ENCODE measurements around the gene AHNAK. TPM values are rescaled to one million over a fixed set of nuclear protein-coding genes. Genes with fewer than 3 reads are reported as not detected.
A peak's percentile ranks its signal among the peaks of the same experiment; 100 is the strongest.
"Not testable (repeated sequence)": the region's sequence is repeated elsewhere in the genome, so short reads cannot be mapped to it uniquely, and the experiment has no call there.

The AHNAK gene
- total and polyA plus RNA-seq, 2 experiments from 2014 or later: 167 to 548 TPM

DNA sequence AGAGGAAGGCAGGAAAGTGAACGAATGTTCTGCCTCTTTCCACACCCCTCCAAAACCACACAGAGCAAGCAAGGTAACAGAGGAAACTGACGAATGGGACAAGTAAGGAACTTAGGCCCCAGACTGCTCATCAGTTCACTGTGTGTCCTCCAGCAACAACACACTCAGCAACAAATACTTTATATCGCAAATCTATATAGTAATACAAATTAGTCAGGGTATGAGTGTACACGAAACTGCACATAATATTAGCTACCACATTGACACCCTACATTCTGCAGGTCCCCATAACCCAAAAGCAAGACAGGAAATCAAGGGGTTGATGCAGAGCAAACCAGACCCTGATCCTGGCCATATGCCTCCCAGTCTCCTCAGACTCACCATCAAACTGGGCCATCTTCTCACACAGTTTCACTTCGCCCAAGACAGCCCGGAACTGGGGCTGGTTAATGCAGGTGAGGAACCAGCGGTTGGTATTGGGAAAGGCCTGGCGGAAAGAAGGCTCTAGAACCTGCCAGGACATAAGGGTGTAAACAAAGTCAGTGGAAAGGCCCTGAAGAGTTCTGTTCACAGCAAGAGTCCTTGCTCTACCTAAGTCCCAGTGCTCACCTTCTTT, 20.5 kb upstream of the AHNAK start:
- peaks cover 71% of the 10 kb centered on the region for H3F3A ChIP-seq (ENCODE audit: insufficient read depth)
- H3K4me1 ChIP-seq (ENCODE audit: insufficient read depth): peaks cover 21% of the 10 kb centered on the region
- DNase-seq: no peak
- no peak overlapping the region for H3K4me2 ChIP-seq (ENCODE audit: unreplicated experiment)
- in situ Hi-C loops (cut with MboI): no loop called here
- no peaks in the 10 kb centered on the region for H3K9me2 ChIP-seq (ENCODE audit: insufficient read depth)
- H2AFZ ChIP-seq: no peak overlapping the region
- peaks cover 80% of the 10 kb centered on the region for H3K36me3 ChIP-seq (ENCODE audit: low read depth)
- 67 to 78% methylated on average over 8 of the region's 8 CpGs for WGBS, 2 experiments (ENCODE audit: low coverage in 1 of 2, low lambda C conversion rate in 2 of 2, missing lambda C conversion rate in 2 of 2)
- H3K9me3 ChIP-seq (ENCODE audit: low read depth): no peaks in the 10 kb centered on the region
- no peak overlapping the region for H3K9ac ChIP-seq
- peaks cover 96% of the 10 kb centered on the region for H3K79me2 ChIP-seq (ENCODE audit: insufficient read depth)
- no peak overlapping the region for H3K4me3 ChIP-seq
- no peak overlapping the region for H3K27ac ChIP-seq
- no peak for TF ChIP-seq EZH2phosphoT487 (IDR thresholded peaks at IDR 0.05; ENCODE audit: insufficient read depth, low read depth)
- no peak for TF ChIP-seq EZH2 (IDR thresholded peaks at IDR 0.05; ENCODE audit: insufficient read depth, poor library complexity, severe bottlenecking)
- no peaks in the 10 kb centered on the region; the same call in 1 of the 2 replicates for H4K20me1 ChIP-seq (ENCODE audit: insufficient read depth)
- H3K27me3 ChIP-seq (replicated peaks; ENCODE audit: insufficient read depth): no peaks in the 10 kb centered on the region

DNA sequence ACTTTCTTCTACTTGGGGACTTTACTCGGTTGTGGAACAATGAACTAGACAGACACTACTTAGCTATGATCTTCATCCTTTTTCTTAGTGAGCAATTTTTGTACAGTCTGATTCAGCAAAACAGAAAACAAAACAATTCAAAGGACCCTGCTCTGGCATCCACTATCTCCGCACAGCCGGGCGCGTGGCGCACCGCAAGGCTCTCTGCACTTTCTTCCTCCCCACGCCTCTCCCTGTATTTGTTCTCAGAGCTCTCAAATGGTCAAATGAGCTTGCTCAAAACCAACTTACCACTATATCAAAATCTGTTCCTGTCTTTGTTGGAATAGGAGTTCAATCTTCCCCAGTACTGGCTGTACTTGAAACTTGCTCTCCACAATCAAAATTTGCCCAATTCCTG, 19.6 kb upstream of the AHNAK start:
- Histone ChIP-seq H2AFZ (no peak overlapping the region), H3K4me3 (no peak overlapping the region), H3K4me1 (ENCODE audit: insufficient read depth) (peaks cover 15% of the 10 kb centered on the region), H3K27ac (0 out of 2 replicates have a peak overlapping the region, but pooled peaks have one; percentile 29), H3K27me3 (replicated peaks; ENCODE audit: insufficient read depth) (no peaks in the 10 kb centered on the region), H3K36me3 (ENCODE audit: low read depth) (peaks cover 76% of the 10 kb centered on the region), H3K9me3 (ENCODE audit: low read depth) (no peaks in the 10 kb centered on the region), H3K9ac (no peak overlapping the region), H3K9me2 (ENCODE audit: insufficient read depth) (no peaks in the 10 kb centered on the region), H3F3A (ENCODE audit: insufficient read depth) (peaks cover 74% of the 10 kb centered on the region), H3K4me2 (ENCODE audit: unreplicated experiment) (no peak overlapping the region), H3K79me2 (ENCODE audit: insufficient read depth) (peaks cover 89% of the 10 kb centered on the region), H4K20me1 (ENCODE audit: insufficient read depth) (no peaks in the 10 kb centered on the region; the same call in 1 of the 2 replicates)
- no peak for TF ChIP-seq EZH2 (IDR thresholded peaks at IDR 0.05; ENCODE audit: insufficient read depth, poor library complexity, severe bottlenecking)
- no peak for TF ChIP-seq EZH2phosphoT487 (IDR thresholded peaks at IDR 0.05; ENCODE audit: insufficient read depth, low read depth)
- 97 to 98% methylated on average over 8 of the region's 8 CpGs for WGBS, 2 experiments (ENCODE audit: low coverage in 1 of 2, low lambda C conversion rate in 2 of 2, missing lambda C conversion rate in 2 of 2)
- DNase-seq: no peak
- in situ Hi-C loops (cut with MboI): no loop called here

DNA sequence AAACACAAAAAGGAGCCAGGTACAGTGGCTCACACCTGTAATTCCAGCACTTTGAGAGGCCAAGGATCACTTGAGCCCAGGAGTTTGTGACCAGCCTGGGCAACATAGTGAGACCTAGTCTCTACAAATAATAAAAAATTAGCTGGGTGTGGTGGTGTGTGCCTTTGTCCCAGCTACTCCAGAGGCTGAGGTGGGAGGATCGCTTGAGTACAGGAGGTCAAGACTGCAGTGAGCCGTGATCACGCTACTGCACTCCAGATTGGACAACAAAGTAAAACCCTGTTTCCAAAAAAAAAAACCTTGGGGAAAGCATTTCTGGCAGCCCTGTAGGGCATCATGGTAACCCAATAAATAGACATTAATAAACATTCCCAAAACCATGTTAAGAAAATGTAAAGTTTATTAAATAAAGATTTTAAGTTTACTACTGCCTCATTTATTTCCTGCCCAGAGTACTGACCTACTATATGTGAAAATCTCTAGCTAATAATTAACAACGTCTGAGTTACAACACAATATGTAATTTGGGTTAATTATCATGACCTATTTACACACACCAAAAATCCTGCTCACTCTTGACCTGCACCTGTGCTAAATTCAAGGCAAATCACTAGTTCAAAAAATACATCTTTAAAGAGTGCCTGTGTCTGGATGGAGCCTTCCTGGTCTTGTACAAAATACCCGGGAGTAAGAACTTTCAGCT, 18.6 kb upstream of the AHNAK start:
- Histone ChIP-seq H4K20me1 (ENCODE audit: insufficient read depth) (no peaks in the 10 kb centered on the region; the same call in 1 of the 2 replicates), H3K9me2 (ENCODE audit: insufficient read depth) (no peaks in the 10 kb centered on the region), H3K4me1 (ENCODE audit: insufficient read depth) (peaks cover 18% of the 10 kb centered on the region), H3F3A (ENCODE audit: insufficient read depth) (peaks cover 72% of the 10 kb centered on the region), H3K4me3 (no peak overlapping the region), H2AFZ (no peak overlapping the region), H3K9me3 (ENCODE audit: low read depth) (no peaks in the 10 kb centered on the region), H3K36me3 (ENCODE audit: low read depth) (peaks cover 66% of the 10 kb centered on the region), H3K9ac (no peak overlapping the region), H3K79me2 (ENCODE audit: insufficient read depth) (peaks cover 79% of the 10 kb centered on the region), H3K27ac (peak overlapping the region; percentile 29; the same call in 1 of the 2 replicates), H3K4me2 (ENCODE audit: unreplicated experiment) (no peak overlapping the region), H3K27me3 (replicated peaks; ENCODE audit: insufficient read depth) (no peaks in the 10 kb centered on the region)
- no peak for TF ChIP-seq EZH2phosphoT487 (IDR thresholded peaks at IDR 0.05; ENCODE audit: insufficient read depth, low read depth)
- in situ Hi-C loops (cut with MboI): no loop called here
- 71 to 74% methylated on average over 5 of the region's 5 CpGs for WGBS, 2 experiments (ENCODE audit: low coverage in 1 of 2, low lambda C conversion rate in 2 of 2, missing lambda C conversion rate in 2 of 2)
- DNase-seq: no peak

DNA sequence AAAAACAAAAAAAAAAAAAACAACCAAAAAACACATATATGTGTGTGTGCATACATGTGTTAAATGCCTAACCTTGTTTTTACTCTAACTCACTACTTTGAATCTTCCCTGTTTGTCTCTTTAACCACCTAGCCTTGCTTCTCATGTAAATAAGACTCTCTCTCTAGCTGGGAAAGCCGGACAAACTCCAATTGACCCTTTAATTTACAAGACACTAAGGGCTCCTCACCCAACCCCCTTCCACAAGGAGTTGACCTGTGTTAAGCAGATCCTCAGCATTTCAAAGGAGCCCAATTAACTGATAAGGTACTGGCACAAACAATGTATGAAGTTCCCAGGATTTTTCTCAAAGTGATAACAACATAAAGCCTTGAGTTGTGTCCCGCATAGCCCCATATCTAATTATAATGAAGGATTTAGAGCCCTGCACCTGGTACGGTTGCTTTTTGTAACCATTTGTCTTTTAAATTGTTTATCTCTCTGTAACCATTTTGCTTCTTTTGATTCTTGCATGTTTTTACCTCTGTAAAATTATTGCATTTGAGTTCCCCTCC, 15.1 kb upstream of the AHNAK start:
- H3K27me3 ChIP-seq (replicated peaks; ENCODE audit: insufficient read depth); H3K9me3 ChIP-seq (ENCODE audit: low read depth); H2AFZ ChIP-seq; in situ Hi-C loops (cut with MboI); DNase-seq; H3K4me2 ChIP-seq (ENCODE audit: unreplicated experiment); H4K20me1 ChIP-seq (ENCODE audit: insufficient read depth); H3K9me2 ChIP-seq (ENCODE audit: insufficient read depth); H3K9ac ChIP-seq; H3K4me3 ChIP-seq: not testable (repeated sequence)
- Histone ChIP-seq H3K79me2 (ENCODE audit: insufficient read depth) (peaks cover 71% of the 10 kb centered on the region), H3K4me1 (ENCODE audit: insufficient read depth) (peaks cover 31% of the 10 kb centered on the region), H3K27ac (peak overlapping the region; percentile 86), H3K36me3 (ENCODE audit: low read depth) (peaks cover 54% of the 10 kb centered on the region), H3F3A (ENCODE audit: insufficient read depth) (peaks cover 79% of the 10 kb centered on the region)
- WGBS, 2 experiments (ENCODE audit: low coverage in 1 of 2, low lambda C conversion rate in 2 of 2, missing lambda C conversion rate in 2 of 2): 72% methylated on average over 3 of the region's 3 CpGs
